Measurements from ENCODE around the gene TRAPPC14. TPM values are rescaled to one million over a fixed set of nuclear protein-coding genes. Genes with fewer than 3 reads are reported as not detected.

TRAPPC14 gene
- total RNA-seq, 4 donors from 2014 or later: 19.7 to 69.0 (median 35.8) TPM

- no peak for TF ChIP-seq POLR2AphosphoS5 (IDR thresholded peaks at IDR 0.05)
- TF ChIP-seq CTCF (IDR thresholded peaks at IDR 0.05): no peak
- no peak for TF ChIP-seq POLR2A (IDR thresholded peaks at IDR 0.05)
- TF ChIP-seq EP300 (IDR thresholded peaks at IDR 0.05): no peak
- DNase-seq (ENCODE audit: low spot score in 2 of 2): peak; percentile 97
- peak within 1 kb of the TSS; percentile 92 for H3K27ac ChIP-seq
- under 1% methylated on average over 28 of the region's 49 CpGs for WGBS
- peaks cover 1% of the 10 kb centered on the region for H3K36me3 ChIP-seq
- H3K27me3 ChIP-seq: no peaks in the 10 kb centered on the region
- H3K9me3 ChIP-seq: no peaks in the 10 kb centered on the region
- H3K4me1 ChIP-seq: peaks cover 21% of the 10 kb centered on the region
- peak within 1 kb of the TSS; percentile 86 for H3K4me3 ChIP-seq
Observed at GRCh38 chr7:100119072-100119969, 39.2 kb downstream of the TRAPPC14 start, which contains the start of the genes CNPY4 and TAF6. Gene CNPY4, plus strand, starts transcription at chr7:100119634. Its CDS starts 111 bp downstream, at chr7:100119745. Gene TAF6, minus strand, starts transcription at chr7:100119358. Its CDS starts 5,149 bp downstream, at chr7:100114209.

- Histone ChIP-seq H3K4me3 (peak overlapping the region; percentile 86), H3K27ac (peak overlapping the region; percentile 92), H3K36me3 (peaks cover 9% of the 10 kb centered on the region), H3K4me1 (peaks cover 21% of the 10 kb centered on the region), H3K27me3 (no peaks in the 10 kb centered on the region), H3K9me3 (no peaks in the 10 kb centered on the region)
- TF ChIP-seq POLR2A (IDR thresholded peaks at IDR 0.05): no peak
- TF ChIP-seq POLR2AphosphoS5 (IDR thresholded peaks at IDR 0.05): no peak
- no peak for TF ChIP-seq CTCF (IDR thresholded peaks at IDR 0.05)
- no peak for TF ChIP-seq EP300 (IDR thresholded peaks at IDR 0.05)
- WGBS: 25% methylated on average over 15 of the region's 18 CpGs
- no peak for DNase-seq (ENCODE audit: low spot score in 2 of 2)
Observed at GRCh38 chr7:100118388-100119071, 40.0 kb downstream of the TRAPPC14 start.

GRCh38 chr7:100115026-100115425, 43.5 kb downstream of the TRAPPC14 start:
- no peak for DNase-seq (ENCODE audit: low spot score in 2 of 2)
- H3K9me3 ChIP-seq: no peaks in the 10 kb centered on the region
- WGBS: 86% methylated on average over 7 of the region's 7 CpGs
- no peak for TF ChIP-seq EP300 (IDR thresholded peaks at IDR 0.05)
- no peak for TF ChIP-seq POLR2A (IDR thresholded peaks at IDR 0.05)
- TF ChIP-seq POLR2AphosphoS5 (IDR thresholded peaks at IDR 0.05): no peak
- TF ChIP-seq CTCF (IDR thresholded peaks at IDR 0.05): no peak
- peaks cover 43% of the 10 kb centered on the region for H3K36me3 ChIP-seq
- no peaks in the 10 kb centered on the region for H3K27me3 ChIP-seq
- peaks cover 14% of the 10 kb centered on the region for H3K4me1 ChIP-seq
- H3K4me3 ChIP-seq: no peak overlapping the region
- no peak overlapping the region for H3K27ac ChIP-seq

GRCh38 chr7:100111914-100112313, 46.6 kb downstream of the TRAPPC14 start:
- Histone ChIP-seq H3K27ac (no peak overlapping the region), H3K27me3 (no peaks in the 10 kb centered on the region), H3K36me3 (peaks cover 72% of the 10 kb centered on the region), H3K9me3 (no peaks in the 10 kb centered on the region), H3K4me3 (no peak overlapping the region), H3K4me1 (no peaks in the 10 kb centered on the region)
- 69% methylated on average over 3 of the region's 13 CpGs for WGBS
- no peak for DNase-seq (ENCODE audit: low spot score in 2 of 2)
- TF ChIP-seq CTCF (IDR thresholded peaks at IDR 0.05) (no peak), POLR2A (IDR thresholded peaks at IDR 0.05) (no peak), EP300 (IDR thresholded peaks at IDR 0.05) (no peak), POLR2AphosphoS5 (IDR thresholded peaks at IDR 0.05) (no peak)

GRCh38 chr7:100111156-100111555, 47.4 kb downstream of the TRAPPC14 start:
- H3K27me3 ChIP-seq: no peaks in the 10 kb centered on the region
- H3K9me3 ChIP-seq: no peaks in the 10 kb centered on the region
- TF ChIP-seq POLR2AphosphoS5 (IDR thresholded peaks at IDR 0.05) (no peak), EP300 (IDR thresholded peaks at IDR 0.05) (no peak), POLR2A (IDR thresholded peaks at IDR 0.05) (no peak), CTCF (IDR thresholded peaks at IDR 0.05) (no peak)
- no peak overlapping the region for H3K4me3 ChIP-seq
- no peak overlapping the region for H3K27ac ChIP-seq
- no peak for DNase-seq (ENCODE audit: low spot score in 2 of 2)
- 80% methylated on average over 4 of the region's 7 CpGs for WGBS
- peaks cover 79% of the 10 kb centered on the region for H3K36me3 ChIP-seq
- no peaks in the 10 kb centered on the region for H3K4me1 ChIP-seq

Measured in suprapubic skin (tissue), 4 donors.